Gastroesophageal sphincter (tissue), 4 donors: Measurements from ENCODE around the gene FAAH. TPM values are rescaled to one million over a fixed set of nuclear protein-coding genes. Genes with fewer than 3 reads are reported as not detected.

Experiments
- ATAC-seq: fragments of 150-250 bp; one replicate; pipeline ENCODE4 v1.9.1; 2016; ENCODE audit warnings: mild to moderate bottlenecking, moderate library complexity
- H3K27ac ChIP-seq, 4 donors: fragments of 200-600 bp; sonication (generic) in 3 of 4; 1 replicate in 3 of 4; 2 replicates in 1 of 4; pipeline ENCODE4 v1.5.1; 2016 to 2019
- H3K27me3 ChIP-seq: fragments of 200-600 bp; sonication (generic); one replicate; pipeline ENCODE4 v1.5.1; 2019
- H3K36me3 ChIP-seq, 2 donors: fragments of 200-600 bp; sonication (generic); one replicate each; pipeline ENCODE4 v1.5.1; 2019; ENCODE audit warnings: control low read depth in 1 of 2
- H3K4me1 ChIP-seq, 3 donors: fragments of 200-600 bp; sonication (generic); 1 replicate in 2 of 3; 2 replicates in 1 of 3; pipeline ENCODE4 v1.5.1; 2016 to 2019; ENCODE audit warnings: control low read depth in 2 of 3
- H3K4me3 ChIP-seq, 2 donors: fragments of 200-600 bp; sonication (generic); one replicate each; pipeline ENCODE4 v1.5.1; 2019; ENCODE audit warnings: mild to moderate bottlenecking in 1 of 2, moderate library complexity in 1 of 2
- H3K9me3 ChIP-seq, 3 donors: fragments of 200-600 bp; sonication (generic); one replicate each; pipeline ENCODE4 v1.5.1; 2017 to 2019; ENCODE audit warnings: control low read depth in 2 of 3
- EP300 ChIP-seq: sonication (generic); formaldehyde crosslinking; IDR thresholded peaks from one replicate; pipeline ENCODE4 v1.6.1; 2017; ENCODE audit warnings: antibody characterized with exemption, mild to moderate bottlenecking
- POLR2A ChIP-seq, 2 donors: fragments of 450-650 bp; IDR thresholded peaks; one replicate each; pipeline ENCODE4 v1.6.1; 2017; ENCODE audit warnings: antibody characterized with exemption in 2 of 2, mild to moderate bottlenecking in 2 of 2, moderate library complexity in 1 of 2
- POLR2AphosphoS5 ChIP-seq: sonication (generic); formaldehyde crosslinking; IDR thresholded peaks from one replicate; pipeline ENCODE4 v1.6.1; 2017; ENCODE audit warnings: antibody characterized with exemption
- WGBS, 2 donors: methylation state at CpG; one replicate each; pipeline ENCODE4 v1.1.5; 2018; ENCODE audit warnings: low coverage in 1 of 2; 5-methylcytosine and 5-hydroxymethylcytosine counted together
- total RNA-seq, 4 donors: library from RNA; depleted of rRNA; stranded (reverse); fragments of >200 nt; gene quantifications; one replicate each; pipeline ENCODE4 v1.1.0, GENCODE V29; 2016
- TF ChIP-seq, protein P1 (sequence below), 4 experiments: fragments of 200-600 bp in 2 of 4; fragments of 450-650 bp in 2 of 4; sonication (generic) in 1 of 4; IDR thresholded peaks; one replicate each; pipeline ENCODE4 v1.5.1; 2017 to 2019; ENCODE audit warnings: antibody characterized with exemption in 4 of 4, mild to moderate bottlenecking in 2 of 4, moderate library complexity in 2 of 4

The FAAH gene
- total RNA-seq, 4 donors from 2014 or later = 6.8 to 8.1 (median 7.4) TPM

DNA sequence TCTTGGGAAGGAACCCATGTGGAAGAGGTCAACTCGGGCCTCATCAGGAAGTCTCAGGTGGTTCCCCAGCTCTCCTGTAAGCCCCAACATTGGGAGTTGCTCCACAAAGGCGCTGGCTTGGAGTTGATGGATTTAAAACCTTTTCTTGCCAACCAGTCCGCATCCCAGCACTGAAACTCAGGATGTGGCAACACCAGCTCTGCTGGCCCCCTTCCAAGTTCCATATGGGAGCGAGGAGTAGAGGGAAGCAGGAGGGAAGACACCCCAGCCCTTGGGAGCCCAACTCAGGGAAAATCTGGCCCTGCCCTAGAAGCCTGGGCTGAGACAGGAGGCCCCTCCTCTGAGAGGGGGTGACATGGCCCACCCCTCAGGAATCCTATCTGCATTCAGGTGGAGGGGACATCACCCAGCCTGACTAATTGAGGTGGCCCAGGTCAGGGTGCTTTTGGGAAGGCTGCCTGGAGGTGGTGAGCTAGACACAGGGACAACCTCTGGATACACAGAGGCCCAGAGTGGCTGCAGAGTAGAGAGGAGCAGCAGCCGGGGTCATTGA lies 62.4 kb downstream of the FAAH start:
- Histone ChIP-seq H3K27ac (no peak overlapping the region), H3K4me3 (no peak overlapping the region), H3K4me1 (no peaks in the 10 kb centered on the region), H3K9me3 (no peaks in the 10 kb centered on the region), H3K36me3 (no peaks in the 10 kb centered on the region), H3K27me3 (peaks cover 38% of the 10 kb centered on the region)
- TF ChIP-seq POLR2AphosphoS5 = no peak
- no CpG with 5 or more reads among the region's 5 CpGs for WGBS, 2 donors
- no peak for ATAC-seq

- Histone ChIP-seq H3K9me3 (no peaks in the 10 kb centered on the region), H3K36me3 (no peaks in the 10 kb centered on the region), H3K4me1 (no peaks in the 10 kb centered on the region), H3K27ac (no peak overlapping the region), H3K27me3 (peaks cover 38% of the 10 kb centered on the region), H3K4me3 (no peak overlapping the region)
- no peak for ATAC-seq
- 82 to 91% methylated on average over 4 to 6 of the region's 6 CpGs for WGBS, 2 donors
- TF ChIP-seq, protein P1, sequence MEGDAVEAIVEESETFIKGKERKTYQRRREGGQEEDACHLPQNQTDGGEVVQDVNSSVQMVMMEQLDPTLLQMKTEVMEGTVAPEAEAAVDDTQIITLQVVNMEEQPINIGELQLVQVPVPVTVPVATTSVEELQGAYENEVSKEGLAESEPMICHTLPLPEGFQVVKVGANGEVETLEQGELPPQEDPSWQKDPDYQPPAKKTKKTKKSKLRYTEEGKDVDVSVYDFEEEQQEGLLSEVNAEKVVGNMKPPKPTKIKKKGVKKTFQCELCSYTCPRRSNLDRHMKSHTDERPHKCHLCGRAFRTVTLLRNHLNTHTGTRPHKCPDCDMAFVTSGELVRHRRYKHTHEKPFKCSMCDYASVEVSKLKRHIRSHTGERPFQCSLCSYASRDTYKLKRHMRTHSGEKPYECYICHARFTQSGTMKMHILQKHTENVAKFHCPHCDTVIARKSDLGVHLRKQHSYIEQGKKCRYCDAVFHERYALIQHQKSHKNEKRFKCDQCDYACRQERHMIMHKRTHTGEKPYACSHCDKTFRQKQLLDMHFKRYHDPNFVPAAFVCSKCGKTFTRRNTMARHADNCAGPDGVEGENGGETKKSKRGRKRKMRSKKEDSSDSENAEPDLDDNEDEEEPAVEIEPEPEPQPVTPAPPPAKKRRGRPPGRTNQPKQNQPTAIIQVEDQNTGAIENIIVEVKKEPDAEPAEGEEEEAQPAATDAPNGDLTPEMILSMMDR (IDR thresholded peaks at IDR 0.05) = no peak
- TF ChIP-seq EP300 (no peak), POLR2AphosphoS5 (no peak), POLR2A (IDR thresholded peaks at IDR 0.05) (no peak)
These were observed 63.1 kb downstream of the FAAH start for GRCh38 chr1:46457178-46457577.

- no peak overlapping the region for H3K4me3 ChIP-seq
- H3K9me3 ChIP-seq = no peaks in the 10 kb centered on the region
- no peaks in the 10 kb centered on the region for H3K36me3 ChIP-seq
- peaks cover 37% of the 10 kb centered on the region for H3K27me3 ChIP-seq
- WGBS, 2 donors = 20% methylated on average over 1 of the region's 4 CpGs; no CpG with 5 or more reads in 1 of the 2 donors
- H3K4me1 ChIP-seq = no peaks in the 10 kb centered on the region
- H3K27ac ChIP-seq = no peak overlapping the region
- no peak for ATAC-seq
- TF ChIP-seq POLR2A (IDR thresholded peaks at IDR 0.05) (no peak), POLR2AphosphoS5 (no peak), EP300 (no peak)
- TF ChIP-seq, protein P1 (IDR thresholded peaks at IDR 0.05) = no peak
These were observed 64.1 kb downstream of the FAAH start for GRCh38 chr1:46458190-46458589.

- Histone ChIP-seq H3K27ac (no peak overlapping the region), H3K36me3 (no peaks in the 10 kb centered on the region), H3K4me3 (no peak overlapping the region), H3K4me1 (no peaks in the 10 kb centered on the region), H3K9me3 (no peaks in the 10 kb centered on the region), H3K27me3 (peaks cover 30% of the 10 kb centered on the region)
- TF ChIP-seq POLR2AphosphoS5 = no peak
- TF ChIP-seq POLR2A (IDR thresholded peaks at IDR 0.05) = no peak
- TF ChIP-seq, protein P1 (IDR thresholded peaks at IDR 0.05) = no peak
- no peak for TF ChIP-seq EP300
- WGBS, 2 donors = 67% methylated on average over 3 of the region's 7 CpGs; no CpG with 5 or more reads in 1 of the 2 donors
- no peak for ATAC-seq
These were observed 64.7 kb downstream of the FAAH start for GRCh38 chr1:46458846-46459245.

GRCh38 chr1:46459315-46459714 lies 65.2 kb downstream of the FAAH start:
- peaks cover 27% of the 10 kb centered on the region for H3K27me3 ChIP-seq
- H3K4me3 ChIP-seq = no peak overlapping the region
- no peak overlapping the region for H3K27ac ChIP-seq
- ATAC-seq = no peak
- no peaks in the 10 kb centered on the region for H3K4me1 ChIP-seq
- TF ChIP-seq EP300 = no peak
- TF ChIP-seq POLR2A (IDR thresholded peaks at IDR 0.05) = no peak
- TF ChIP-seq, protein P1 (IDR thresholded peaks at IDR 0.05) = no peak
- TF ChIP-seq POLR2AphosphoS5 = no peak
- H3K36me3 ChIP-seq = no peaks in the 10 kb centered on the region
- H3K9me3 ChIP-seq = no peaks in the 10 kb centered on the region
- WGBS, 2 donors = 65% methylated on average over 3 of the region's 8 CpGs; no CpG with 5 or more reads in 1 of the 2 donors
